ENCODE data around the gene CYBRD1. TPM values are rescaled to one million over a fixed set of nuclear protein-coding genes. Genes with fewer than 3 reads are reported as not detected.

The CYBRD1 gene
- total and polyA plus RNA-seq, 9 donors = 59.4 to 111 (median 81.5) TPM

Other genes with a start within 250 kb of the CYBRD1 start
- gene METTL8, start 88.5 kb upstream of the CYBRD1 start, total RNA-seq = 16.7 TPM
- 10 to 100 TPM in 7 of 8 donors, 1 to 10 TPM in 1; 8.0 to 17.6 (median 12.1) TPM for gene METTL8, start 88.5 kb upstream of the CYBRD1 start, polyA plus RNA-seq (ENCODE audit: insufficient read depth in 1 of 8, insufficient read length in 8 of 8, low replicate concordance in 1 of 8)
- gene DCAF17, start 88.2 kb upstream of the CYBRD1 start, total RNA-seq = 16.4 TPM
- gene DCAF17, start 88.2 kb upstream of the CYBRD1 start, polyA plus RNA-seq (ENCODE audit: insufficient read depth in 1 of 8, insufficient read length in 8 of 8, low replicate concordance in 1 of 8) = 10 to 100 TPM; 10.5 to 20.0 (median 12.7) TPM
- gene DYNC1I2, start 165.0 kb downstream of the CYBRD1 start, total RNA-seq = 77.5 TPM
- gene DYNC1I2, start 165.0 kb downstream of the CYBRD1 start, polyA plus RNA-seq (ENCODE audit: insufficient read depth in 1 of 8, insufficient read length in 8 of 8, low replicate concordance in 1 of 8) = 100 to 1,000 TPM in 5 of 8 donors, 10 to 100 TPM in 3; 96.1 to 134 (median 106) TPM

Data from muscle of leg (tissue), 9 donors.